Measurements from ENCODE around the gene POFUT2.

Gene POFUT2

DNA sequence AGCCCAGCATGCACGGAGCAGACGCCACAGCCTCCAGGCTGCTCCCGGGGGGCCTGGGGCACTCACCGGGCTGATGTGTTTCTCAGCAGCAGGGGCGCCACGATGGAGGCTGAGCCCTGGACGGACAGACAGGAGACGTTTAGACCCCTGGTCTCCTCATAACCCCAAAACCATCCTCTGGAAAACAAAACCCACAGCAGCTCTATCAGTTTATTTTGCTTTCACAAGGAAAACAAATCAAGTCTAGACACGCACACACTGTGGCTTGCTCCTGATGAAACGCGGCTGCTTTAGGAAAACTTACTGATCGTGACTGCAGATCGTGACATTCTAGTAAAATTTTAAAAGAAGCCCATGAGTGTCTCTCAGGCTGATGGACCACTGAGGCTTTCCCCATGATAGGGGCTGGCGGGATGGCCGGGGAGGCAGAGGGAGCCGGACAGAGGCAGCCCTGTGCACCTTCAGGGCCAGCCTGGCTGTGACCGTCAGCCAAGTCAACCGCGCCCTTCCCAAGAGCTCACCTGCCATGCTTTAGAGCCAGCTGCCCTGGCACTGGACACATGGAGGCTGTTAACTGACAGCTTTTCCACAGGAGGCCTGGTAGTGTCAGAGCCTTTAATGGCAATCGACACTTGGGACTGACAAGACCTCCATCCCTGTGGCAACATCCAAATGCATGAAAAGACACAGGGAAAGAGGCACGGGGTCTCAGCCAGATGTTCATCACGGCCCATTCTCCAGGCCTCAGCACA is 5.2 kb downstream of the POFUT2 start:
- no peak for DNase-seq

- DNase-seq = no peak
These were observed 6.0 kb downstream of the POFUT2 start for GRCh38 chr21:45281411-45282282.

GRCh38 chr21:45280969-45281368 is 6.7 kb downstream of the POFUT2 start:
- no peak for DNase-seq

DNA sequence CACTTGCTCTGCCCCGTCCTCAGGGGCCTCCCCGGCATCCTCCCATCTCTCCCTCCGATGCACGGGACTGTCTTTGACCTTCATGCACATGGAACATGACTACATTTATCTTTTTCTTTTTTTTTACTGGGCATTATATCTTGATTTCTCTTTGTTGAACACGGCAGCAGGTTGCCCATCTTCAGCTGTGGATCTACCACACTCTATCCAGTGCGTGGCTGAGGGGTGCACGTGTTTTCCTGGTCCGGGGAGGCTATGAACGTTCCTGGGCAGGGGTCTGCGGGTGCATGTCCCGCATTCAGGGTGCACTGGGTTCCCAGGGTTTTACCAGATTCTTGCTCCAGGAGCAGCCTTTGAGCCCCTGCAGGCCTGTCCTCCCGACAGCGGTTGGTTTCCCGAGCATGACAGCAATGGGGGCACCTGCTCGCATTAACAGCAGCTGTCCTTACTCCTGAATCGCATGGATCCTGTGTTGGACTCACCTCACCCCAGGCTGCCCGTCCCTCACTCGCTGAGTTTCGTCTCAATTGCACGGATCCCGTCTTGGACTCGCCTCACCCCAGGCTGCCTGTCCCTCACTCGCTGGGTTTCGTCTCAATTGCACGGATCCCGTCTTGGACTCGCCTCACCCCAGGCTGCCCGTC is 7.4 kb downstream of the POFUT2 start:
- DNase-seq = no peak

- DNase-seq = no peak
These were observed 8.1 kb downstream of the POFUT2 start for GRCh38 chr21:45279446-45280177.

- no peak for DNase-seq
These were observed 9.4 kb downstream of the POFUT2 start for GRCh38 chr21:45278156-45278911.

DNA sequence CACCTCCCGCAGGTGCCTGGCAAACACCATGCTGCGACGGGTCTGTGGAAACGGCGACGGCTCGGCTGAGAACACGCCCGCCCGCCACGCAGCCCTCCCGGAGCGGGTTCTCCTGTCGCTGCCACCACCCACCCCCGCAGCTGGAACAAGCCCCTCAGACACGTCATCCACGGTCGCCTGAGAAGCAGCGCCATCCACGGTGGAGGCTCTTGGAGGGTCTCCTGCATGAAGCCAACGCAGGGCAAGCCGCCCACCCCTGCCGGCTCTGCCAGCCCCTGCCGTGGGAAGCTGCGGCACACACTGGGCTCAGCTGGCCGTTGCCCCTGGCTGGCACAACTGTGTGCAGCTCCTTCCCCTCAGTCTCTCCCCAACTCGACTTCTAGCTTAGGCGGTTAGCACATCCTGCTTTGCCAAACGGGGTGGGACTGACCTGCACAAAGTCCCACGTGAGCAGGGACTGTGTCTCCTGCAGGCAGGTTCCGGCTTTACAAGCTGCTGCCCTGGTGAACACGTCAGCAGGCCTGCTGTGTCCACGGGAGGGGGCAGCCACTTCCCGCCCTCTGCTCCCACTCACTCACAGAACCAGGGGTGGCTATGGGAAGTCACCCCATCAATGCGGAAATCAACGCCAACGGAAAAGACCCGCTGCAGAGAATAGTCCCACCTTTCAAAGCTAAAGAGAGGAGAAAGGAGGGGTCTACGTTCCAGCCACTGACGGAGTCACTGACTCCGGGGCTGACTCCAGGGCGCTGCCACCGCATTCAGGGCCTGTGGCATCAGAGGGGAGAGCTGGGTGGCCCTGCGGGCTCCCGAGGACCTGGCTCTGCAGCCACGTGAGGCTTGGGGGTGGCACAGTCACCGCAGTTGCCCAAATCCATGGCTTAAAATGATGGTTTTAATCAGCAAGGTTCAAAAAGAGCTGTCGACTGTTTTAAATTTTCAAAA is 10.3 kb downstream of the POFUT2 start:
- no peak for DNase-seq

DNA sequence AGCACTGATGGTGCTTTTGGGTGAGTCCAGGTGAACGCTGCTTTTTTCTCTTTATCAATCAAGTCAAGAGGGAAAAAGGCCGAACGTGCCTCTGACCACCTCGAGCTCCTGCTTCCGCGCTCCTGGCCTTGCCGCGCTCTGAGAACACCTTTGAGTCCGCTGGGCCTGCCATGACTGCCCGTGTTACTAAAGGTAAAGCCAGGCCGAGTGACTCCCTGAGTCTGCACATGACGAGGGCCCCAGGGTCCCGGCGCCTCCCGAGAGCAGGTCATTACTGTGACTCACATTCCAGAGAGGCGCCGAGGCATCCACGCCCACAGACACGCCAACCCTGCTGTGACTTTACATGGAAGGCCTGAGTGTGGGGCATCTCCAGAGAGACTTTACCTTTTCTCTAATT is 11.1 kb downstream of the POFUT2 start:
- DNase-seq = no peak

DNA sequence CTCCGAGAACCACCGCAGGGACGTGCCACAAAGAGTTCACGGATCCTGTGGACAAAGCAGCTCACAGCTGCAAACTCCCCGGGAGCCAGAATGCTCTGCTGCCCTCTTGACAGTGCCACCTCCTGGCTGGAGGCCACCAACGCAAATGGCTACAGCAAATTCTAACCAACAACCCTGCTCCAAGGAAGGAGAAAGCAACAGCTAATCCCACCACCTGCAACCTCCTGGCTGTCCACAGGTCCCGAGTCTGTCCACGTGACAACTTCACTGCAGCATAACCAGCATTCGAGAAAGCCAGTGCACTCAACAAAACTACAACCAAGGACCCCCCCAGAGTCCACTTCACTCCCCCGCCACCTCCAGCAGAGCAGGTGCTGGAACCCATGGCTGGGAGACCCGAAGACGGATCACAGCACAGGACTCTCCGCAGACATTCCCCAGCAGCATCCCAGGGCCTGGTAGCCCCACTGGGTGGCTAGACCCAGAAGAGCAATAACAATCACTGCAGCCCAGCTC is 17.3 kb downstream of the POFUT2 start:
- DNase-seq = no peak

- no peak for DNase-seq
These were observed 17.8 kb downstream of the POFUT2 start for GRCh38 chr21:45269861-45270260.

- DNase-seq = no peak
These were observed 20.3 kb downstream of the POFUT2 start for GRCh38 chr21:45267390-45267760.

GRCh38 chr21:45266518-45267389 is 20.9 kb downstream of the POFUT2 start:
- DNase-seq = peak in 3 of 5 donors; percentile 19 to 70 (median 35)

DNA sequence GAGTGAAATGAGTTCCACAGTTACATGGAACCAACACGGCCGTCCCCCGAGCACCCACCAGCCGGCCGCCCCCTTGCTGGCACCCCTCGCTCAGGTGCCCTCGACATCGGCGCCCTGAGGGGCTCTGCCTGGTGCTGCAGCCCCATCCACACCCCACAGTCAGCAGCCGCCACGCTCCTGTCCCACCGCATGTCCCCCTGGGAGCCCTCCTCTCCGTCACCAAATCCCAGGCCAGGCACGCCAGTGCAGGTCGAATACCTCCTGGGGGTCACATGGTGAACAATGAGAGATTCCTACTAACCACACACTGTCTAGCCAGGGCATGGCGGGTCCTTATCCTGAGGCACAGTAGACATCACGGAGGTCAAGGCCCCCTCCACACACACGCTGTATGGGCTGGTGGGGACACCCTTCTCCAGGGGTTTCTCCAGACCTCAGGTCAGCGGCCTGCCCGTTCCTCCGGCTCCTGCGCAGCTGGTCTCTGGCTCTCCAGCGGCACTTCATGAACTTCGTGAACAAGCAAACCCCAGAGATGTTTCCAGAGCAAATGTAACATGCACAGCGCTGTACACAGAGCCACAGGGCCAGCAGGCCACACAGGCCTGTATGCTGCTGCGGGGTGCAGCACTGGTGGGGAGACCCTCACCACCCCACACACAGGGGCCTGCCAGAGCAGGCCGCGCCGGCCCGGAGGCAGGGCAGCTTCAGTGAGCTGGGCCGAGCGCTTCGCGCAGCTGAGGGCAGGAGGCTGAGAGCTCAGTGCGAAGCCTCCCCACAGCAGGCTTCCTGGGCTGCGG is 21.8 kb downstream of the POFUT2 start:
- DNase-seq = no peak

GRCh38 chr21:45264912-45265515 is 22.7 kb downstream of the POFUT2 start:
- DNase-seq = no peak

DNA sequence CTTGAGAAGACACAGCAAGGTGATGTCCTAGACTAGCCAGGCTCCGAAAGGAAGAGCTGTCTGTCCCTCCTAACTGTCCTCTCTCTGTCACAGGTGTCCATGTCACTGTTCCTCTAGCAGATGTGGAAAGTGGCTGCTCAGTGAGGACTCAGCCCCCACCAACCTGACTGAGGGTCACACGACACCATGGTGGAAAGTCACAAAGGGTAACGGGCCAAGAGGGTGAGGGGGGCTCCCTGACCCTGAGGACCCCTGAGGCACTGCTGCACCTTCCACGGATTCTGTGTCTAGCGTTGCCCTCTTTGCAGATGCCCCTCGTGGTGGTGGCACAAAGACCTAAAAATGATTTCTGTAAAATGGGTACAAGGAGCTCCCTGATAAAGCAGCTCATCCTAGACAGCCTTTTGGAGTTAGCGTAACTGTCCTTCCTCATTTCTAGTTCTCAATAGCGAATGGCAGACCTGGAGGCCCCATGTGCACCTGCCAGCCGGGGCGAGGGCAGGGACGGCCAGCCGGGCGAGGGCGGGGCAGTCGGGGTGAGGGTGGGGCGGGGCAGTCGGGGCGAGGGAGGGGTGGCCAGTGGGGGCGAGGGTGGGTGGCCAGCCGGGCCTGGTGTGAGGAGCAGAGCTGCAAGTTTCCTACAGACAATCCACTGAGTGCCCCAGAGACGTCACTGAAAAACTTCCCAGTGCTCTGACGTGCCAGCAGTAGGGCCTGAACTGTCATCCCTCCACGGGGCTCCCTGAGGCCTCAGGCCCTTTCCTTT is 23.4 kb downstream of the POFUT2 start:
- DNase-seq = no peak

- no peak for DNase-seq
These were observed 24.2 kb downstream of the POFUT2 start for GRCh38 chr21:45263534-45263933.

DNA sequence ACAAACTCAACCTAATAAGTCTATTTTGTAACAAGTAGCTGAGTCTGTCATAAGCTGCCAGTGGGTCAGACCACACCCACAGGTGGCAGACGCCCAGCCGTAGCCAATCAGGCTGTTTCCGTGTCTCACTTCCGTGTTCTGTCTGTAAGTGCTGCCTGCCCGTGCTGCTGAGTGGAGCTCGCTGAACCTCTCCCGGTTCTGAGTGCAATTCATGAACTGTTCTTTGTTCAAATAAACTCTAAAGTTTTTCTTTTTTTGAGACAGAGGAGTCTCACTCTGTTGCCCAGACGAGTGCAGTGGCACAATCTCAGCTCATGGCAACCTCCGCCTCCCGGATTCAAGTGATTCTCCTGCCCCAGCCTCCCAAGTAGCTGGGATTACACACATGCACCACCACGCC is 25.1 kb downstream of the POFUT2 start:
- DNase-seq = no peak
